Nephron (organoid): ENCODE results near the gene PTH2.
A peak's percentile ranks its signal among the peaks of the same experiment; 100 is the strongest.

Source experiments
- H3K27ac Mint-ChIP-seq, 3 experiments: 2 replicates each; pipeline ENCODE4 v1.8.0; 2020; ENCODE audit warnings: mixed read lengths in 3 of 3, mild to moderate bottlenecking in 2 of 3, moderate library complexity in 1 of 3
- H3K27me3 Mint-ChIP-seq: 2 replicates; pipeline ENCODE4 v1.8.0; 2021; ENCODE audit warnings: low read depth, mild to moderate bottlenecking, moderate library complexity, mixed read lengths
- H3K36me3 Mint-ChIP-seq: 2 replicates; pipeline ENCODE4 v1.8.0; 2020; ENCODE audit warnings: low read depth, mixed read lengths
- H3K4me1 Mint-ChIP-seq: 2 replicates; pipeline ENCODE4 v1.8.0; 2020; ENCODE audit warnings: mixed read lengths
- H3K4me3 Mint-ChIP-seq, 3 experiments: 2 replicates each; pipeline ENCODE4 v1.8.0; 2020; ENCODE audit warnings: mild to moderate bottlenecking in 3 of 3, mixed read lengths in 3 of 3, moderate library complexity in 2 of 3
- H3K9me3 Mint-ChIP-seq: 2 replicates; pipeline ENCODE4 v1.8.0; 2020; ENCODE audit warnings: mixed read lengths
- CTCF ChIP-seq, 3 experiments: fragments of 200-600 bp; sonication (generic); IDR thresholded peaks; one replicate each; pipeline ENCODE4 v1.5.0; 2021; ENCODE audit warnings: antibody characterized with exemption in 3 of 3; ENCODE audit not compliant: unreplicated experiment in 3 of 3

The PTH2 gene

GRCh38 chr19:49391581-49392399, 31.5 kb downstream of the PTH2 start:
- peaks cover 24% of the 10 kb centered on the region for H3K27me3 Mint-ChIP-seq
- H3K27ac Mint-ChIP-seq = peak overlapping the region in 1 of 3 experiments; percentile 55
- no peaks in the 10 kb centered on the region for H3K36me3 Mint-ChIP-seq
- TF ChIP-seq CTCF (IDR thresholded peaks at IDR 0.05; ENCODE audit: unreplicated experiment in 3 of 3) = peak; percentile 85 to 88 (median 87)
- no peak overlapping the region for H3K4me3 Mint-ChIP-seq
- peaks cover 6% of the 10 kb centered on the region for H3K4me1 Mint-ChIP-seq
- no peaks in the 10 kb centered on the region for H3K9me3 Mint-ChIP-seq

GRCh38 chr19:49390929-49391359, 32.3 kb downstream of the PTH2 start:
- H3K4me1 Mint-ChIP-seq = peaks cover 6% of the 10 kb centered on the region

GRCh38 chr19:49390131-49390928, 32.9 kb downstream of the PTH2 start:
- TF ChIP-seq CTCF (IDR thresholded peaks at IDR 0.05; ENCODE audit: unreplicated experiment in 3 of 3) = no peak
- no peaks in the 10 kb centered on the region for H3K9me3 Mint-ChIP-seq
- no peak overlapping the region for H3K27ac Mint-ChIP-seq
- H3K4me3 Mint-ChIP-seq = no peak overlapping the region
- peaks cover 24% of the 10 kb centered on the region for H3K27me3 Mint-ChIP-seq
- H3K36me3 Mint-ChIP-seq = no peaks in the 10 kb centered on the region
- peaks cover 6% of the 10 kb centered on the region for H3K4me1 Mint-ChIP-seq

More at GRCh38 chr19:49390929-49391359, 32.3 kb downstream of the PTH2 start:
- no peak for TF ChIP-seq CTCF (IDR thresholded peaks at IDR 0.05; ENCODE audit: unreplicated experiment in 3 of 3)
- H3K9me3 Mint-ChIP-seq = no peaks in the 10 kb centered on the region
- H3K27ac Mint-ChIP-seq = no peak overlapping the region
- no peak overlapping the region for H3K4me3 Mint-ChIP-seq
- peaks cover 24% of the 10 kb centered on the region for H3K27me3 Mint-ChIP-seq
- no peaks in the 10 kb centered on the region for H3K36me3 Mint-ChIP-seq

GRCh38 chr19:49389406-49389805, 33.8 kb downstream of the PTH2 start:
- no peaks in the 10 kb centered on the region for H3K36me3 Mint-ChIP-seq
- no peak overlapping the region for H3K4me3 Mint-ChIP-seq

GRCh38 chr19:49387936-49388372, 35.3 kb downstream of the PTH2 start, which contains the start of gene KASH5:
Gene KASH5, plus strand, starts transcription at chr19:49388249. Its CDS starts 2,635 bp downstream, at chr19:49390884.
- H3K27me3 Mint-ChIP-seq = peaks cover 19% of the 10 kb centered on the region
- peaks cover 5% of the 10 kb centered on the region for H3K9me3 Mint-ChIP-seq
- no peak for TF ChIP-seq CTCF (IDR thresholded peaks at IDR 0.05; ENCODE audit: unreplicated experiment in 3 of 3)
- H3K36me3 Mint-ChIP-seq = no peaks in the 10 kb centered on the region
- no peak within 1 kb of the TSS for H3K27ac Mint-ChIP-seq
- no peak within 1 kb of the TSS for H3K4me3 Mint-ChIP-seq
- peaks cover 6% of the 10 kb centered on the region for H3K4me1 Mint-ChIP-seq

More at GRCh38 chr19:49389406-49389805, 33.8 kb downstream of the PTH2 start:
- no peak for TF ChIP-seq CTCF (IDR thresholded peaks at IDR 0.05; ENCODE audit: unreplicated experiment in 3 of 3)
- Mint-ChIP-seq H3K9me3 (no peaks in the 10 kb centered on the region), H3K4me1 (peaks cover 6% of the 10 kb centered on the region), H3K27me3 (peaks cover 28% of the 10 kb centered on the region), H3K27ac (no peak overlapping the region)
